Gastroesophageal sphincter (tissue), 4 donors: Measurements from ENCODE around the gene PCBP3. TPM values are rescaled to one million over a fixed set of nuclear protein-coding genes. Genes with fewer than 3 reads are reported as not detected.
"Not testable (repeated sequence)": the region's sequence is repeated elsewhere in the genome, so short reads cannot be mapped to it uniquely, and the experiment has no call there.

ENCODE experiments used
- ATAC-seq: fragments of 150-250 bp; one replicate; pipeline ENCODE4 v1.9.1; 2016; ENCODE audit warnings: mild to moderate bottlenecking, moderate library complexity
- H3K27ac ChIP-seq, 4 donors: fragments of 200-600 bp; sonication (generic) in 3 of 4; 1 replicate in 3 of 4; 2 replicates in 1 of 4; pipeline ENCODE4 v1.5.1; 2016 to 2019
- H3K27me3 ChIP-seq: fragments of 200-600 bp; sonication (generic); one replicate; pipeline ENCODE4 v1.5.1; 2019
- H3K36me3 ChIP-seq, 2 donors: fragments of 200-600 bp; sonication (generic); one replicate each; pipeline ENCODE4 v1.5.1; 2019; ENCODE audit warnings: control low read depth in 1 of 2
- H3K4me1 ChIP-seq, 3 donors: fragments of 200-600 bp; sonication (generic); 1 replicate in 2 of 3; 2 replicates in 1 of 3; pipeline ENCODE4 v1.5.1; 2016 to 2019; ENCODE audit warnings: control low read depth in 2 of 3
- H3K4me3 ChIP-seq, 2 donors: fragments of 200-600 bp; sonication (generic); one replicate each; pipeline ENCODE4 v1.5.1; 2019; ENCODE audit warnings: mild to moderate bottlenecking in 1 of 2, moderate library complexity in 1 of 2
- H3K9me3 ChIP-seq, 3 donors: fragments of 200-600 bp; sonication (generic); one replicate each; pipeline ENCODE4 v1.5.1; 2017 to 2019; ENCODE audit warnings: control low read depth in 2 of 3
- EP300 ChIP-seq: sonication (generic); formaldehyde crosslinking; IDR thresholded peaks from one replicate; pipeline ENCODE4 v1.6.1; 2017; ENCODE audit warnings: antibody characterized with exemption, mild to moderate bottlenecking
- POLR2A ChIP-seq, 2 donors: fragments of 450-650 bp; IDR thresholded peaks; one replicate each; pipeline ENCODE4 v1.6.1; 2017; ENCODE audit warnings: antibody characterized with exemption in 2 of 2, mild to moderate bottlenecking in 2 of 2, moderate library complexity in 1 of 2
- POLR2AphosphoS5 ChIP-seq: sonication (generic); formaldehyde crosslinking; IDR thresholded peaks from one replicate; pipeline ENCODE4 v1.6.1; 2017; ENCODE audit warnings: antibody characterized with exemption
- WGBS, 2 donors: methylation state at CpG; one replicate each; pipeline ENCODE4 v1.1.5; 2018; ENCODE audit warnings: low coverage in 1 of 2; 5-methylcytosine and 5-hydroxymethylcytosine counted together
- total RNA-seq, 4 donors: library from RNA; depleted of rRNA; stranded (reverse); fragments of >200 nt; gene quantifications; one replicate each; pipeline ENCODE4 v1.1.0, GENCODE V29; 2016
- TF ChIP-seq, protein P1 (sequence below), 4 experiments: fragments of 200-600 bp in 2 of 4; fragments of 450-650 bp in 2 of 4; sonication (generic) in 1 of 4; IDR thresholded peaks; one replicate each; pipeline ENCODE4 v1.5.1; 2017 to 2019; ENCODE audit warnings: antibody characterized with exemption in 4 of 4, mild to moderate bottlenecking in 2 of 4, moderate library complexity in 2 of 4

The PCBP3 gene
- total RNA-seq, 4 donors from 2014 or later: 5.1 to 14.8 (median 10.4) TPM

DNA sequence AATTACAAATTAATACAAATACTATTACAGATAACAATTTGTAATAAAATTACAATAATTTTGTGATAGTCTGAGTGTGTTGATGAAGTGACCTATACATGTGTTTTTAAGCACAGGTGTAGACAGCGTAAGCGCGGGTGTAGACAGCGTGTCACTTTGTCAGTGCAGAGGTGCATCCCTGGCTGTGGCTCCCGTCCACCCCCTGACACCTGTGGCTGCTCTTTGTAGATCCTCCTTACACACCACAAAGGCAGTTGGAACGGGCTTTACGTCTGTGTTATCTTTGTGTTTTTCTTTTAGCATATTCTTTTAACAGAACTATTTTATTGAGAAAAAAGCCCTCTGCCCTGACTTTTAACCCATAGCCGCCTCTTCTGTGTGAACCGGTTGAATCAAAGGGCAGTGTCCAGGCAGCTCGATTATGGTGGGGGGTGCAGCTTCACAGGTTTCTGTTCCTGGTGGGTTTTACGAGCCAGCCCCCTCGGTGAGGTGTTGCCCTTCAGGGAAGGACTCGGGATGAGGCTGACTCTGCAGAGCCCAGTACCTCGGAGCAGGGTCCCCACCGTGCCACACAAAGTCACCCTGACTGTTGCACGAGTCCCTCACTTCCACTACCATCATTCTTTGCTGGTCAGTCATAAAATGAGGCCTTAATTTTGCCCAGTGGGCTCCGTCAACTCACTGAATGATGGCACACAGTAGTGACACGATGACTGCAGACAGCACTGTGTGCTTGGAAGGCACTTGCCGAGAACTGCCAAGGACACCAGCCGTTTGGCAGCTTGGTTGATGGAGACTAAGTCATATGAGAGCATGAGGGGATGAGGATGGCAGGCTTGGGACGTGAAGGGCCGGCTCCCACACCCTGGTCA, 251.6 kb downstream of the PCBP3 start:
- 74 to 80% methylated on average over 10 of the region's 22 CpGs for WGBS, 2 donors

DNA sequence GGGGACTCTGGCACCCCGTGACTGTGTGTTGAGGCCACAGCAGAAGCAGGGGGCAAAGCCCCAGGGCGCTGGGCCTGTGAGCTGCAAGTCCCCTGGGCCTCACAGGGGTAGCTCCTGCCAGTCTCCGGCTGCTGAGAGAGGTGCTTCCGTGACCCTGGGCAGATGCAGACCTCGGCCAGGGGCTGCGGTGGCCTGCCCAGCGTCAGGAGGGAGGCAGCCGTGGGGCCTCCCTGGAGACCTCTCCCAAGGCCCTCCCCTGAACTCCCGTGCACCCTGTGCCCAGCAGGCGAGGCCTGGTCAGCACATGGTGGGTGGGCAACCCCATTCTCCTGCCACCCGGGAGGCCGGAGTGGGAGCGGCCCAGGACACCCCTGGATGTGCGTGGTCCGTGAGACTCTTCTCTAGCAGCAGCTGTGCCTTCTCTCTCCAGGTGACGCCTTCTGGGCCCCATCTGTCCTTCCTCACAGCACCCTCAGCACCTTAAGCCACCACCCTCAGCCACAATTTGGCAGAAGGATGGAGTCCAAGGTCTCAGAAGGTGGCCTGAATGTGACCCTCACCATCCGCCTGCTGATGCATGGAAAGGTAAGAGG, 252.3 kb downstream of the PCBP3 start:
- ATAC-seq: no peak
- Histone ChIP-seq H3K36me3 (no peaks in the 10 kb centered on the region), H3K9me3 (no peaks in the 10 kb centered on the region), H3K27me3 (peaks cover 5% of the 10 kb centered on the region), H3K27ac (no peak overlapping the region), H3K4me1 (peaks cover 0 to 31% (median 16%) of the 10 kb centered on the region in 3 donors), H3K4me3 (no peak overlapping the region)
- no CpG with 5 or more reads among the region's 17 CpGs for WGBS, 2 donors
- TF ChIP-seq, protein P1, sequence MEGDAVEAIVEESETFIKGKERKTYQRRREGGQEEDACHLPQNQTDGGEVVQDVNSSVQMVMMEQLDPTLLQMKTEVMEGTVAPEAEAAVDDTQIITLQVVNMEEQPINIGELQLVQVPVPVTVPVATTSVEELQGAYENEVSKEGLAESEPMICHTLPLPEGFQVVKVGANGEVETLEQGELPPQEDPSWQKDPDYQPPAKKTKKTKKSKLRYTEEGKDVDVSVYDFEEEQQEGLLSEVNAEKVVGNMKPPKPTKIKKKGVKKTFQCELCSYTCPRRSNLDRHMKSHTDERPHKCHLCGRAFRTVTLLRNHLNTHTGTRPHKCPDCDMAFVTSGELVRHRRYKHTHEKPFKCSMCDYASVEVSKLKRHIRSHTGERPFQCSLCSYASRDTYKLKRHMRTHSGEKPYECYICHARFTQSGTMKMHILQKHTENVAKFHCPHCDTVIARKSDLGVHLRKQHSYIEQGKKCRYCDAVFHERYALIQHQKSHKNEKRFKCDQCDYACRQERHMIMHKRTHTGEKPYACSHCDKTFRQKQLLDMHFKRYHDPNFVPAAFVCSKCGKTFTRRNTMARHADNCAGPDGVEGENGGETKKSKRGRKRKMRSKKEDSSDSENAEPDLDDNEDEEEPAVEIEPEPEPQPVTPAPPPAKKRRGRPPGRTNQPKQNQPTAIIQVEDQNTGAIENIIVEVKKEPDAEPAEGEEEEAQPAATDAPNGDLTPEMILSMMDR (IDR thresholded peaks at IDR 0.05): no peak

More for the DNA sequence above, 251.6 kb downstream of the PCBP3 start:
- no peak overlapping the region for H3K4me3 ChIP-seq
- peaks cover 9% of the 10 kb centered on the region for H3K27me3 ChIP-seq
- no peaks in the 10 kb centered on the region for H3K36me3 ChIP-seq
- TF ChIP-seq, protein P1 (IDR thresholded peaks at IDR 0.05): no peak
- TF ChIP-seq POLR2AphosphoS5 (no peak), EP300 (no peak), POLR2A (IDR thresholded peaks at IDR 0.05) (no peak)
- H3K4me1 ChIP-seq: peaks cover 0 to 31% (median 16%) of the 10 kb centered on the region in 3 donors
- no peaks in the 10 kb centered on the region for H3K9me3 ChIP-seq
- no peak overlapping the region for H3K27ac ChIP-seq
- no peak for ATAC-seq

DNA sequence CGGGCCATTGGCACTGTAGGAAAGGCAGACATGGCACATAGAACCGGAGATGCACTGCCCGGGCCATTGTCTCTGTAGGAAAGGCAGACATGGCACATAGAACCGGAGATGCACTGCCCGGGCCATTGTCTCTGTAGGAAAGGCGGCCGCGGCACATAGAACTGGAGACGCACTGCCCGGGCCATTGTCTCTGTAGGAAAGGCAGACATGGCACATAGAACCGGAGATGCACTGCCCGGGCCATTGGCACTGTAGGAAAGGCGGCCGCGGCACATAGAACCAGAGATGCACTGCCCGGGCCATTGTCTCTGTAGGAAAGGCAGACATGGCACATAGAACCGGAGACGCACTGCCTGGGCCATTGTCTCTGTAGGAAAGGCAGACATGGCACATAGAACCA, 252.9 kb downstream of the PCBP3 start:
- not testable (repeated sequence) for H3K27me3 ChIP-seq, H3K4me3 ChIP-seq, ATAC-seq, H3K9me3 ChIP-seq, H3K36me3 ChIP-seq, H3K27ac ChIP-seq
- WGBS, 2 donors: 85 to 91% methylated on average over 10 to 16 of the region's 18 CpGs
- H3K4me1 ChIP-seq: peaks cover 0 to 31% (median 16%) of the 10 kb centered on the region in 3 donors

DNA sequence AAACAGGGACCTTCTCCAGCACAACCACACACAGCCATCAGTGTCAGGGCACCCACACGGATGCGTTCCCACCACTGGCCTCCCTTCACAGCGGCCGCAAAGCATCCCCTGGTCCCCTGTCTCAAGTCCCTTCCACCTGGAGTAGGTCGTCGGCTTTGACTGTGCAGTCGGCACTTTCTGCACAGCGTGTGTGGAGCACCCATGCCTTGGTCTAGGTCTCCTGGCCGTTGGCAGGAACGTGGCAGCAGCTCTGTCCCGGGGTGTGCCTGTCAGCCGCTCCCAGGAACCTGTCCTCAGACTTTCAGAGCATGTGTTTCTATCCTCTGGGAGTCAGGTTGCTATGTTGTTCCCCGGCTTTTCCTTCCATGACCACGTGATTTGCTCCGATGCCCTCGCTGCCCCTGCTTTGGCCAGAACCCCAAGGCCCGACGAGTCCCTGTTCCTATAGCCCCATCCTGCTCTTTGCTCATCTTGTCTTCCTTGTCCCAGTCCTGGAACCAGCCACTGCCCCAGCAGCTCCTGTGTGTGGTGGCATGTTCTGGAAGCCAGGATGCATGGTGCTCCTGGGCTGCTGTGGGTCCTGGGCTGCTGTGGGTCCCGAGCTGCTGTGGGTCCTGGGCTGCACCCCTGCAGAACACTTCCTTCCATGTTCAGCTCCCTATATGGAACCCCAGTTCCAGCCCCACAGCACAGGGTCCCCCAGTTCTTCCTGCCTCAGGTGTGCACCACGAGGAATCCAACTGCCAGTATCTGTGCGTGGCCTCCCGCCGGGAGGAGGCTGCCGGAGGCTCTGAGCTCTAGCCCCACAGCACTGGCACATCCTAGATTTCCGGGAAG, 253.9 kb downstream of the PCBP3 start:
- 89% methylated on average over 3 of the region's 25 CpGs; no CpG with 5 or more reads in 1 of the 2 donors for WGBS, 2 donors
- ATAC-seq: no peak
- no peak overlapping the region for H3K4me3 ChIP-seq
- no peaks in the 10 kb centered on the region for H3K9me3 ChIP-seq
- H3K4me1 ChIP-seq: peaks cover 0 to 28% (median 16%) of the 10 kb centered on the region in 3 donors
- H3K27me3 ChIP-seq: no peaks in the 10 kb centered on the region
- no peak overlapping the region for H3K27ac ChIP-seq
- no peaks in the 10 kb centered on the region for H3K36me3 ChIP-seq
- TF ChIP-seq EP300 (no peak), POLR2AphosphoS5 (no peak), POLR2A (IDR thresholded peaks at IDR 0.05) (no peak)
- TF ChIP-seq, protein P1 (IDR thresholded peaks at IDR 0.05): no peak

DNA sequence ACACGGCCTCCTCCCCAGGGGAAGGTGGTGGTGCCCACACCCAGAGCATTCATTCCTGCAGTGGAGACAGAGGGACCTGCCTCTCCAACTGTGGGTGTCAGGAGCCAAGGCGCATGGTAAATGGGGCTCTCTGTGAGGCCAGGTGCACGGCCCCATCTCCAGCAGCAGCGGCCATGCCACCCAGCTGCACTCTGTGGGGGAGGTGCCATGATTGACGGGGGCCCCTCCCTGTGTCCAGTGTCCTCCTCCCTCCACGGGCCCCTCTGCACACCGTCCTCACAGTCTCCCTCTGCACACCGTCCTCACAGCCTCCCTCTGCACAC, 254.5 kb downstream of the PCBP3 start:
- Histone ChIP-seq H3K4me3 (no peak overlapping the region), H3K36me3 (peaks cover 0 to 6% of the 10 kb centered on the region in 2 donors), H3K4me1 (peaks cover 0 to 22% (median 16%) of the 10 kb centered on the region in 3 donors), H3K27ac (no peak overlapping the region), H3K9me3 (no peaks in the 10 kb centered on the region), H3K27me3 (no peaks in the 10 kb centered on the region)
- TF ChIP-seq POLR2AphosphoS5 (no peak), EP300 (no peak), POLR2A (IDR thresholded peaks at IDR 0.05) (no peak)
- TF ChIP-seq, protein P1 (IDR thresholded peaks at IDR 0.05): no peak
- WGBS, 2 donors: 60 to 70% methylated on average over 1 to 5 of the region's 8 CpGs
- ATAC-seq: no peak
